SK-N-SH (cell line): Measurements from ENCODE around the gene RUVBL1.

ENCODE experiments used
- CHD2 ChIP-seq: fragments of 150-350 bp; IDR thresholded peaks from 2 replicates; pipeline ENCODE4 v1.6.1; 2018; ENCODE audit warnings: low read length; ENCODE audit not compliant: partially characterized antibody
- CTCF ChIP-seq: fragments of 200-600 bp; sonication (generic); IDR thresholded peaks from 2 replicates; pipeline ENCODE4 v1.6.1; 2017; ENCODE audit warnings: antibody characterized with exemption, mild to moderate bottlenecking, moderate library complexity
- USF2 ChIP-seq: fragments of 150-350 bp; IDR thresholded peaks from 2 replicates; pipeline ENCODE4 v1.6.1; 2017; ENCODE audit warnings: antibody characterized with exemption, low read length, low read depth, borderline replicate concordance

GRCh38 chr3:128113817-128114794, 9.5 kb downstream of the RUVBL1 start:
- TF ChIP-seq CTCF (no peak), USF2 (no peak), CHD2 (no peak)
